ENCODE measurements around the gene TMEM52. TPM values are rescaled to one million over a fixed set of nuclear protein-coding genes. Genes with fewer than 3 reads are reported as not detected.

The TMEM52 gene
- total RNA-seq, 2 donors from 2014 or later: 6.0 to 6.3 TPM

- no peak for TF ChIP-seq CTCF (conservative IDR thresholded peaks at IDR 0.05)
- Histone ChIP-seq H3K9ac (ENCODE audit: extremely low read depth, low read length, poor library complexity, severe bottlenecking) (no peak overlapping the region), H3K36me3 (ENCODE audit: control insufficient read depth, insufficient read depth, low read length) (no peaks in the 10 kb centered on the region), H3K4me3 (ENCODE audit: low read length) (no peak overlapping the region), H3K27me3 (ENCODE audit: control insufficient read depth, insufficient read depth, low read length, poor library complexity, severe bottlenecking) (peaks cover 7% of the 10 kb centered on the region), H3K27ac (ENCODE audit: low read depth, low read length) (no peak overlapping the region), H3K9me3 (ENCODE audit: control insufficient read depth, low read length) (no peaks in the 10 kb centered on the region), H3K4me1 (ENCODE audit: control insufficient read depth, insufficient read depth, low read length) (no peaks in the 10 kb centered on the region)
- Mint-ChIP-seq H3K27ac (no peak overlapping the region), H3K27me3 (ENCODE audit: insufficient read depth) (peaks cover 11% of the 10 kb centered on the region), H3K4me1 (peaks cover 7% of the 10 kb centered on the region), H3K4me3 (no peak overlapping the region), H3K9me3 (no peaks in the 10 kb centered on the region), H3K36me3 (ENCODE audit: low read depth) (no peaks in the 10 kb centered on the region)
- DNase-seq: peak; percentile 52
- 85 to 87% methylated on average over 13 to 20 of the region's 20 CpGs for WGBS, 2 experiments (ENCODE audit: insufficient coverage in 1 of 2, insufficient read length in 1 of 2)
Measured at GRCh38 chr1:1914101-1914970, 4.7 kb downstream of the TMEM52 start.

DNA sequence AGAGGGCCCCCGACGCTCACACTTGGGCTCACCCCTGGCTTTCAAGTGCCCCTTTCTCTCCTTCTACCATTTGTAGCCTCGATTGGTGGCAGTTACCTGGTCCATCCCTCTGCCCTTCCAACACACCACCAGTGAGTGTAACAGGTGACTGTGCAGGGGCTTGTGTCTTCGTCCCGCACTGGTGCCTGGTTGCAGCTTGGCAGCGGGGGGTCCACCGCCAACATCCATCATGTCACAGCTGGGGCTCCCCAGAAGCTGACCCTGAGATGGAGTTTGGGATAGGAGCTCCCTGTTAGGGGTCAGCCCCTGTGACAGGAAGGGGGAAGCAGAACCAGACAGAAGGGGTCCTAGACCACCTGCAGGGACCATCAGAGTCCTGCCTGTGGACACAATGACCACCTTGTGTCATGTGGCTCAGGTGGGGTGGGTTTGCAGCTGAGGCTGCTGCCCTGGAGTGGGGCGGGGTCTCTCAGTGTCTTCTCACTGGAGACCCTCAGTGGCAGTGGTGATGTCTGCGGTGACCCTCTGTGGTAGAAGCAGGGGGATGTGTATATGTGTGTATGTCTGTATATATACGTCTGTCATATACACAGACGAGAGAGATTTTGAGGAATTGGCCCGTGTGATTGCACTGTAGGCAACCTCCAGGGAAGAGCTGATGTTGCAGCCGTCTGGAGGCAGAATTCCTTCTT, 7.6 kb downstream of the TMEM52 start:
- Histone ChIP-seq H3K36me3 (ENCODE audit: control insufficient read depth, insufficient read depth, low read length) (no peaks in the 10 kb centered on the region), H3K27me3 (ENCODE audit: control insufficient read depth, insufficient read depth, low read length, poor library complexity, severe bottlenecking) (no peaks in the 10 kb centered on the region), H3K27ac (ENCODE audit: low read depth, low read length) (no peak overlapping the region), H3K4me3 (ENCODE audit: low read length) (no peak overlapping the region), H3K9ac (ENCODE audit: extremely low read depth, low read length, poor library complexity, severe bottlenecking) (no peak overlapping the region), H3K4me1 (ENCODE audit: control insufficient read depth, insufficient read depth, low read length) (no peaks in the 10 kb centered on the region), H3K9me3 (ENCODE audit: control insufficient read depth, low read length) (no peaks in the 10 kb centered on the region)
- 95 to 96% methylated on average over 8 to 13 of the region's 13 CpGs for WGBS, 2 experiments (ENCODE audit: insufficient coverage in 1 of 2, insufficient read length in 1 of 2)
- Mint-ChIP-seq H3K27me3 (ENCODE audit: insufficient read depth) (no peaks in the 10 kb centered on the region), H3K4me3 (no peak overlapping the region), H3K4me1 (peaks cover 7% of the 10 kb centered on the region), H3K9me3 (no peaks in the 10 kb centered on the region), H3K27ac (no peak overlapping the region), H3K36me3 (ENCODE audit: low read depth) (no peaks in the 10 kb centered on the region)
- peak; percentile 38 for DNase-seq
- no peak for TF ChIP-seq CTCF (conservative IDR thresholded peaks at IDR 0.05)

- 92 to 95% methylated on average over 11 to 22 of the region's 22 CpGs for WGBS, 2 experiments (ENCODE audit: insufficient coverage in 1 of 2, insufficient read length in 1 of 2)
- Mint-ChIP-seq H3K27me3 (ENCODE audit: insufficient read depth) (no peaks in the 10 kb centered on the region), H3K4me3 (peak overlapping the region; percentile 70)
Measured at GRCh38 chr1:1910651-1911331, 8.3 kb downstream of the TMEM52 start.

More at GRCh38 chr1:1910651-1911331, 8.3 kb downstream of the TMEM52 start:
- H3K9me3 Mint-ChIP-seq: no peaks in the 10 kb centered on the region
- peak; percentile 40 for DNase-seq
- no peaks in the 10 kb centered on the region for H3K36me3 Mint-ChIP-seq (ENCODE audit: low read depth)
- H3K9ac ChIP-seq (ENCODE audit: extremely low read depth, low read length, poor library complexity, severe bottlenecking): no peak overlapping the region
- H3K4me3 ChIP-seq (ENCODE audit: low read length): no peak overlapping the region
- no peaks in the 10 kb centered on the region for H3K36me3 ChIP-seq (ENCODE audit: control insufficient read depth, insufficient read depth, low read length)
- H3K4me1 ChIP-seq (ENCODE audit: control insufficient read depth, insufficient read depth, low read length): no peaks in the 10 kb centered on the region
- no peaks in the 10 kb centered on the region for H3K27me3 ChIP-seq (ENCODE audit: control insufficient read depth, insufficient read depth, low read length, poor library complexity, severe bottlenecking)
- TF ChIP-seq CTCF (conservative IDR thresholded peaks at IDR 0.05): no peak
- no peak overlapping the region for H3K27ac ChIP-seq (ENCODE audit: low read depth, low read length)
- peaks cover 7% of the 10 kb centered on the region for H3K4me1 Mint-ChIP-seq
- no peaks in the 10 kb centered on the region for H3K9me3 ChIP-seq (ENCODE audit: control insufficient read depth, low read length)
- H3K27ac Mint-ChIP-seq: no peak overlapping the region
